Endothelial cell of umbilical vein (primary cell): ENCODE results near the gene PTPRE. TPM values are rescaled to one million over a fixed set of nuclear protein-coding genes. Genes with fewer than 3 reads are reported as not detected.

Source experiments
- BruUV-seq: library from RNA; stranded (reverse); fragments of 400-500 nt; replicated peaks from 2 replicates; lab custom pipeline; 2021; lab: Mats Ljungman, UMichigan
- CTCF ChIA-PET: fragments of 300-600, 350-600 bp; sonication (Branson Sonifier 250); formaldehyde crosslinking; loops from one replicate; lab custom pipeline; 2021; ENCODE audit warnings: antibody characterized with exemption, inconsistent platforms; lab: Charles Lee
- POLR2A ChIA-PET: fragments of 300-600, 350-600 bp; sonication (Branson Sonifier 250); formaldehyde crosslinking; loops from one replicate; lab custom pipeline; 2021; ENCODE audit warnings: antibody characterized with exemption, inconsistent platforms; lab: Charles Lee
- DNase-seq: peaks from one replicate; pipeline ENCODE4 v3.0.0-alpha.2; 2011; ENCODE audit warnings: low read depth, low spot score
- FAIRE-seq: peaks from 2 replicates; lab custom pipeline; 2011; peaks lifted over from hg19 to GRCh38; lab: Jason Lieb, UNC
- H2AFZ ChIP-seq: 2 replicates; pipeline ENCODE4 v1.6.0; 2012; ENCODE audit warnings: low read depth, low read length, control low read depth, inconsistent platforms
- H3K27ac ChIP-seq: 2 replicates; pipeline ENCODE4 v1.5.1; 2011; ENCODE audit warnings: low read depth, mild to moderate bottlenecking, control low read depth, low read length, moderate library complexity; ENCODE audit not compliant: insufficient read depth
- H3K27me3 ChIP-seq, 2 experiments: 2 replicates each; pipeline versions ENCODE4 v1.6.0 to v1.6.1; 2011; ENCODE audit warnings: low read length in 2 of 2, mixed read lengths in 1 of 2; ENCODE audit not compliant: control insufficient read depth in 2 of 2, insufficient read depth in 2 of 2
- H3K36me3 ChIP-seq, 2 experiments: 2 replicates in 1 of 2; 3 replicates in 1 of 2; pipeline ENCODE4 v1.5.1; 2011; ENCODE audit warnings: low read length in 2 of 2, mild to moderate bottlenecking in 1 of 2, moderate library complexity in 1 of 2; ENCODE audit not compliant: control insufficient read depth in 2 of 2, insufficient read depth in 2 of 2; ENCODE audit errors: extremely low read depth in 1 of 2
- H3K4me1 ChIP-seq: 3 replicates; pipeline ENCODE4 v1.5.1; 2011; ENCODE audit warnings: mild to moderate bottlenecking, low read length; ENCODE audit not compliant: control insufficient read depth, insufficient read depth; ENCODE audit errors: extremely low read depth
- H3K4me2 ChIP-seq: 2 replicates; pipeline ENCODE4 v1.6.1; 2011; ENCODE audit warnings: low read length, control low read depth, mixed read lengths; ENCODE audit not compliant: insufficient read depth
- H3K4me3 ChIP-seq, 3 experiments: fragments of 200-600 bp in 1 of 3; sonication (generic), shearing (Covaris generic) in 1 of 3; replicated peaks in 1 of 3; 2 replicates each; pipeline ENCODE4 v1.5.1; 2011 to 2016; ENCODE audit warnings: control low read depth in 3 of 3, low read length in 3 of 3, mild to moderate bottlenecking in 2 of 3, inconsistent platforms in 1 of 3, low read depth in 1 of 3, moderate library complexity in 1 of 3; ENCODE audit not compliant: insufficient read depth in 1 of 3
- H3K79me2 ChIP-seq: 2 replicates; pipeline ENCODE4 v1.6.0; 2012; ENCODE audit warnings: low read length, inconsistent platforms; ENCODE audit not compliant: control insufficient read depth, insufficient read depth
- H3K9ac ChIP-seq: replicated peaks from 2 replicates; pipeline ENCODE3; 2011; ENCODE audit warnings: low read length, control low read depth; ENCODE audit not compliant: insufficient read depth; ENCODE audit errors: extremely low read depth
- H3K9me1 ChIP-seq: replicated peaks from 3 replicates; pipeline ENCODE4 v1.6.0; 2011; ENCODE audit warnings: mild to moderate bottlenecking, low read length; ENCODE audit not compliant: control insufficient read depth, insufficient read depth; ENCODE audit errors: extremely low read depth
- H3K9me3 ChIP-seq: replicated peaks from 2 replicates; pipeline ENCODE4 v1.5.1; 2012; ENCODE audit warnings: low read length, inconsistent platforms; ENCODE audit not compliant: control insufficient read depth, insufficient read depth
- H4K20me1 ChIP-seq: replicated peaks from 2 replicates; pipeline ENCODE3; 2011; ENCODE audit warnings: mild to moderate bottlenecking, low read length; ENCODE audit not compliant: control insufficient read depth, insufficient read depth; ENCODE audit errors: extremely low read depth
- MAX ChIP-seq: IDR thresholded peaks from 2 replicates; pipeline ENCODE4 v1.6.1; 2011; ENCODE audit not compliant: insufficient read depth, insufficient read length
- POLR2A ChIP-seq: IDR thresholded peaks from 2 replicates; pipeline ENCODE4 v1.6.1; 2012; ENCODE audit warnings: low read depth, mild to moderate bottlenecking, control low read depth, low read length
- POLR2AphosphoS5 ChIP-seq: IDR thresholded peaks from 2 replicates; pipeline ENCODE4 v1.6.1; 2012; ENCODE audit warnings: low read depth, mild to moderate bottlenecking, control low read depth, low read length, moderate library complexity; ENCODE audit not compliant: insufficient read depth
- dilution Hi-C: fragments of 300-500 bp; cut with MboI; formaldehyde crosslinking; loops from one replicate; pipeline ENCODE4 v1.15.0; 2019; ENCODE audit warnings: low sequenced_read_pairs; ENCODE audit not compliant: extremely low pct_ligation_motif_present
- intact Hi-C: fragments of 100-400 bp; cut with micrococcal nuclease; formaldehyde crosslinking; loops from one replicate; pipeline ENCODE4 v1.10.0; 2022
- polyA plus RNA-seq, 4 experiments: library from polyadenylated mRNA; depleted of rRNA in 3 of 4; stranded (reverse) in 3 of 4; unstranded in 1 of 4; fragments of >200 nt; gene quantifications; 2 replicates each; pipeline versions ENCODE4 v1.2.1 to v1.2.3, GENCODE V29; 2011 to 2012; ENCODE audit warnings: missing spikeins in 1 of 4
- total RNA-seq: library from RNA; stranded (reverse); gene quantifications from 2 replicates; pipeline ENCODE4 v1.2.3, GENCODE V29; 2021

The PTPRE gene
- total and polyA plus RNA-seq, 2 donors (not counting 3 experiments of a cell fraction or from before 2014, with no cell fraction given): 37.3 to 116 TPM

- intact Hi-C loops: loop anchor here (1.0 kb wide), 4 partner anchors 11 to 79 kb away; no protein-coding TSS in a partner anchor
Observed at GRCh38 chr10:127908106-127908958, 1.4 kb downstream of the PTPRE start.

GRCh38 chr10:127908959-127909267 is 2.0 kb downstream of the PTPRE start:
- Histone ChIP-seq H3K4me2 (no peak overlapping the region), H3K36me3 (peaks cover 0 to 3% of the 10 kb centered on the region in 2 experiments), H3K4me1 (peaks cover 20% of the 10 kb centered on the region), H3K9me1 (no peaks in the 10 kb centered on the region), H4K20me1 (no peaks in the 10 kb centered on the region), H3K9ac (no peak overlapping the region), H3K4me3 (no peak overlapping the region), H2AFZ (no peak overlapping the region), H3K79me2 (peaks cover 24% of the 10 kb centered on the region), H3K27me3 (no peaks in the 10 kb centered on the region), H3K27ac (peak overlapping the region; percentile 28), H3K9me3 (no peaks in the 10 kb centered on the region)
- intact Hi-C loops: loop anchor here (1.0 kb wide), 4 partner anchors 10 to 78 kb away; no protein-coding TSS in a partner anchor
- POLR2A ChIA-PET: interaction anchor here (1.5 kb wide), 1 partner anchor 101 kb away, joined by 4 read pairs; no protein-coding TSS in a partner anchor
- CTCF ChIA-PET: interaction anchor here (0.5 to 5.5 kb wide), 6 partner anchors 13 to 104 kb away, joined by 3 to 425 read pairs (median 6); no protein-coding TSS in a partner anchor
- BruUV-seq: no TSS peak
- DNase-seq (no peak), FAIRE-seq (no peak)
- no peak for TF ChIP-seq MAX
- dilution Hi-C loops: no loop called here

More at GRCh38 chr10:127908106-127908958, 1.4 kb downstream of the PTPRE start:
- no peaks in the 10 kb centered on the region for H3K9me3 ChIP-seq
- H2AFZ ChIP-seq: no peak overlapping the region
- DNase-seq: peak; percentile 65
- H4K20me1 ChIP-seq: no peaks in the 10 kb centered on the region
- no peaks in the 10 kb centered on the region for H3K27me3 ChIP-seq
- H3K9me1 ChIP-seq: no peaks in the 10 kb centered on the region
- H3K27ac ChIP-seq: peak overlapping the region; percentile 67
- H3K79me2 ChIP-seq: peaks cover 24% of the 10 kb centered on the region
- no TSS peak for BruUV-seq
- peaks cover 20% of the 10 kb centered on the region for H3K4me1 ChIP-seq
- peak overlapping the region in 2 of 3 experiments; percentile 32 to 61 for H3K4me3 ChIP-seq
- POLR2A ChIA-PET: interaction anchor here (0.7 to 1.5 kb wide), 3 partner anchors 83 to 101 kb away, joined by 3 to 5 read pairs (median 4); no protein-coding TSS in a partner anchor
- CTCF ChIA-PET: interaction anchor here (0.5 to 5.5 kb wide), 16 partner anchors 8 to 170 kb away, joined by 3 to 425 read pairs (median 6); no protein-coding TSS in a partner anchor
- H3K4me2 ChIP-seq: peak overlapping the region; percentile 81
- H3K9ac ChIP-seq: peak overlapping the region; percentile 82
- peaks cover 0 to 3% of the 10 kb centered on the region in 2 experiments for H3K36me3 ChIP-seq
- dilution Hi-C loops: no loop called here
- peak; percentile 93 for FAIRE-seq
- TF ChIP-seq POLR2AphosphoS5 (peak; percentile 46), POLR2A (no peak)
